ENCODE results near the gene TP53INP2. TPM values are rescaled to one million over a fixed set of nuclear protein-coding genes. Genes with fewer than 3 reads are reported as not detected.

The TP53INP2 gene
- total and polyA plus RNA-seq, 2 of the 13 experiments (the other 11 are each of a cell fraction or from before 2014, with no cell fraction given): 5.2 to 18.8 TPM

DNA sequence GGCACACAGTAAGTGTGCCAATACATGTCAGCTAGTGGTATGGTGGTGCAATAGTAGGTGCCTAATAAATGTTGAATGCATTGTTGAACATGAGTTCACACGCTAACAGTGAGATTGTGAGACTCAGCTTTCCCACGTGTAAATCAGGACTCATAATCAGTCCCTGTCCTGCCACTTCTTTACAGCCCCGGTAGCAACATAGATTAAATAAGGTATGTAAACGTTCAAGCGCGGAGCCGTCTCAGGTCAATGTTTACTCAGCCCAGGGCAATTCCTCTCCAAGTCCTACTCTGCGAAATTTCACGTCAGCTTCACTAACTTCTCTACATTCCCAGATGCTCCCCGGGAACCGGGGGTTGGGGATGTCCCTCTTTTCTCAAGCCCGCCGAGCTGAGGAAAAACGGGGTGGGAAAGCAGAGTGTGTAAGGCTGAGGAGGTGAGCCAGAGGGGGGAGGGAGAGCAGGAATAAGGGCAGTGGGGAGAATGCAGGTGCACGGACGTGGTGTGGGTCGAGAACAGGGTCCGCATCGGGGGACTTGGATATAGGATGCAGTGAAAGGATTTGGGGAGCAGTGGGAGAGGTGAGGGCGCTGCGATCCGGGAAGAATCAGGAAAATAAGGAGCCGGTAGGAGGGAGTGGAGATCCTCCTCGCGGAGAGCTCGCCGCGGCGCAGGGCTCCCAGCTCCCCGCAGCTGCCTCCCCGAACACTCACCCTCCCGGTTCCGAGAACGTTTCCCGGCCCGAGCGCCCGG is 544 bp upstream of the TP53INP2 start (continued):
- TF ChIP-seq, protein P1, sequence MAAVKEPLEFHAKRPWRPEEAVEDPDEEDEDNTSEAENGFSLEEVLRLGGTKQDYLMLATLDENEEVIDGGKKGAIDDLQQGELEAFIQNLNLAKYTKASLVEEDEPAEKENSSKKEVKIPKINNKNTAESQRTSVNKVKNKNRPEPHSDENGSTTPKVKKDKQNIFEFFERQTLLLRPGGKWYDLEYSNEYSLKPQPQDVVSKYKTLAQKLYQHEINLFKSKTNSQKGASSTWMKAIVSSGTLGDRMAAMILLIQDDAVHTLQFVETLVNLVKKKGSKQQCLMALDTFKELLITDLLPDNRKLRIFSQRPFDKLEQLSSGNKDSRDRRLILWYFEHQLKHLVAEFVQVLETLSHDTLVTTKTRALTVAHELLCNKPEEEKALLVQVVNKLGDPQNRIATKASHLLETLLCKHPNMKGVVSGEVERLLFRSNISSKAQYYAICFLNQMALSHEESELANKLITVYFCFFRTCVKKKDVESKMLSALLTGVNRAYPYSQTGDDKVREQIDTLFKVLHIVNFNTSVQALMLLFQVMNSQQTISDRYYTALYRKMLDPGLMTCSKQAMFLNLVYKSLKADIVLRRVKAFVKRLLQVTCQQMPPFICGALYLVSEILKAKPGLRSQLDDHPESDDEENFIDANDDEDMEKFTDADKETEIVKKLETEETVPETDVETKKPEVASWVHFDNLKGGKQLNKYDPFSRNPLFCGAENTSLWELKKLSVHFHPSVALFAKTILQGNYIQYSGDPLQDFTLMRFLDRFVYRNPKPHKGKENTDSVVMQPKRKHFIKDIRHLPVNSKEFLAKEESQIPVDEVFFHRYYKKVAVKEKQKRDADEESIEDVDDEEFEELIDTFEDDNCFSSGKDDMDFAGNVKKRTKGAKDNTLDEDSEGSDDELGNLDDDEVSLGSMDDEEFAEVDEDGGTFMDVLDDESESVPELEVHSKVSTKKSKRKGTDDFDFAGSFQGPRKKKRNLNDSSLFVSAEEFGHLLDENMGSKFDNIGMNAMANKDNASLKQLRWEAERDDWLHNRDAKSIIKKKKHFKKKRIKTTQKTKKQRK (IDR thresholded peaks at IDR 0.05; ENCODE audit: low read length): no peak
- TF ChIP-seq SAFB2 (CRISPR knock-in tag; IDR thresholded peaks at IDR 0.05; ENCODE audit: borderline replicate concordance, low read depth): no peak; the same call in 1 of the 2 replicates
- TF ChIP-seq, protein P2, sequence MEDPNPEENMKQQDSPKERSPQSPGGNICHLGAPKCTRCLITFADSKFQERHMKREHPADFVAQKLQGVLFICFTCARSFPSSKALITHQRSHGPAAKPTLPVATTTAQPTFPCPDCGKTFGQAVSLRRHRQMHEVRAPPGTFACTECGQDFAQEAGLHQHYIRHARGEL (CRISPR knock-in tag; IDR thresholded peaks at IDR 0.05): no peak
- TF ChIP-seq, protein P3, sequence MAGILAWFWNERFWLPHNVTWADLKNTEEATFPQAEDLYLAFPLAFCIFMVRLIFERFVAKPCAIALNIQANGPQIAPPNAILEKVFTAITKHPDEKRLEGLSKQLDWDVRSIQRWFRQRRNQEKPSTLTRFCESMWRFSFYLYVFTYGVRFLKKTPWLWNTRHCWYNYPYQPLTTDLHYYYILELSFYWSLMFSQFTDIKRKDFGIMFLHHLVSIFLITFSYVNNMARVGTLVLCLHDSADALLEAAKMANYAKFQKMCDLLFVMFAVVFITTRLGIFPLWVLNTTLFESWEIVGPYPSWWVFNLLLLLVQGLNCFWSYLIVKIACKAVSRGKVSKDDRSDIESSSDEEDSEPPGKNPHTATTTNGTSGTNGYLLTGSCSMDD (CRISPR knock-in tag; IDR thresholded peaks at IDR 0.05): no peak
- peak; percentile 15 for TF ChIP-seq ASH2L (IDR thresholded peaks at IDR 0.05; ENCODE audit: insufficient read length, low read depth, low read length)
- TF ChIP-seq, protein P4, sequence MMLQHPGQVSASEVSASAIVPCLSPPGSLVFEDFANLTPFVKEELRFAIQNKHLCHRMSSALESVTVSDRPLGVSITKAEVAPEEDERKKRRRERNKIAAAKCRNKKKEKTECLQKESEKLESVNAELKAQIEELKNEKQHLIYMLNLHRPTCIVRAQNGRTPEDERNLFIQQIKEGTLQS (CRISPR knock-in tag; IDR thresholded peaks at IDR 0.05): no peak
- no peak for TF ChIP-seq ZNF484 (CRISPR knock-in tag; IDR thresholded peaks at IDR 0.05; ENCODE audit: borderline replicate concordance, low read depth)
- TF ChIP-seq FOXP1 (IDR thresholded peaks at IDR 0.05): no peak
- peak; percentile 35; the same call in 1 of the 2 replicates for TF ChIP-seq FOXP1 (CRISPR knock-in tag; IDR thresholded peaks at IDR 0.05)
- TF ChIP-seq NFKBIZ (CRISPR knock-in tag; IDR thresholded peaks at IDR 0.05): peak; percentile 36
- TF ChIP-seq ZNF615 (CRISPR knock-in tag; IDR thresholded peaks at IDR 0.05; ENCODE audit: borderline replicate concordance): 0 out of 2 replicates have a peak, but pooled peaks have one; percentile 61
- TF ChIP-seq, protein P5, sequence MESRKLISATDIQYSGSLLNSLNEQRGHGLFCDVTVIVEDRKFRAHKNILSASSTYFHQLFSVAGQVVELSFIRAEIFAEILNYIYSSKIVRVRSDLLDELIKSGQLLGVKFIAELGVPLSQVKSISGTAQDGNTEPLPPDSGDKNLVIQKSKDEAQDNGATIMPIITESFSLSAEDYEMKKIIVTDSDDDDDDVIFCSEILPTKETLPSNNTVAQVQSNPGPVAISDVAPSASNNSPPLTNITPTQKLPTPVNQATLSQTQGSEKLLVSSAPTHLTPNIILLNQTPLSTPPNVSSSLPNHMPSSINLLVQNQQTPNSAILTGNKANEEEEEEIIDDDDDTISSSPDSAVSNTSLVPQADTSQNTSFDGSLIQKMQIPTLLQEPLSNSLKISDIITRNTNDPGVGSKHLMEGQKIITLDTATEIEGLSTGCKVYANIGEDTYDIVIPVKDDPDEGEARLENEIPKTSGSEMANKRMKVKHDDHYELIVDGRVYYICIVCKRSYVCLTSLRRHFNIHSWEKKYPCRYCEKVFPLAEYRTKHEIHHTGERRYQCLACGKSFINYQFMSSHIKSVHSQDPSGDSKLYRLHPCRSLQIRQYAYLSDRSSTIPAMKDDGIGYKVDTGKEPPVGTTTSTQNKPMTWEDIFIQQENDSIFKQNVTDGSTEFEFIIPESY (CRISPR knock-in tag; IDR thresholded peaks at IDR 0.05): no peak
- peak; percentile 69; the same call in 1 of the 2 replicates for TF ChIP-seq CREM (IDR thresholded peaks at IDR 0.05)
- TF ChIP-seq CREM (CRISPR knock-in tag; IDR thresholded peaks at IDR 0.05): no peak
- TF ChIP-seq, protein P6, sequence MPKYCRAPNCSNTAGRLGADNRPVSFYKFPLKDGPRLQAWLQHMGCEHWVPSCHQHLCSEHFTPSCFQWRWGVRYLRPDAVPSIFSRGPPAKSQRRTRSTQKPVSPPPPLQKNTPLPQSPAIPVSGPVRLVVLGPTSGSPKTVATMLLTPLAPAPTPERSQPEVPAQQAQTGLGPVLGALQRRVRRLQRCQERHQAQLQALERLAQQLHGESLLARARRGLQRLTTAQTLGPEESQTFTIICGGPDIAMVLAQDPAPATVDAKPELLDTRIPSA (CRISPR knock-in tag; IDR thresholded peaks at IDR 0.05; ENCODE audit: borderline replicate concordance): no peak
- no peak for TF ChIP-seq RBM39 (IDR thresholded peaks at IDR 0.05; ENCODE audit: low read depth, low read length, poor library complexity, severe bottlenecking)
- TF ChIP-seq ZNF776 (CRISPR knock-in tag; IDR thresholded peaks at IDR 0.05): peak; percentile 70; the same call in 1 of the 2 replicates
- no peak for TF ChIP-seq MTA3 (CRISPR knock-in tag; IDR thresholded peaks at IDR 0.05)
- TF ChIP-seq KLF13 (CRISPR knock-in tag; IDR thresholded peaks at IDR 0.05): no peak
- TF ChIP-seq BRCA1 (CRISPR knock-in tag; IDR thresholded peaks at IDR 0.05): no peak
- TF ChIP-seq, protein P7, sequence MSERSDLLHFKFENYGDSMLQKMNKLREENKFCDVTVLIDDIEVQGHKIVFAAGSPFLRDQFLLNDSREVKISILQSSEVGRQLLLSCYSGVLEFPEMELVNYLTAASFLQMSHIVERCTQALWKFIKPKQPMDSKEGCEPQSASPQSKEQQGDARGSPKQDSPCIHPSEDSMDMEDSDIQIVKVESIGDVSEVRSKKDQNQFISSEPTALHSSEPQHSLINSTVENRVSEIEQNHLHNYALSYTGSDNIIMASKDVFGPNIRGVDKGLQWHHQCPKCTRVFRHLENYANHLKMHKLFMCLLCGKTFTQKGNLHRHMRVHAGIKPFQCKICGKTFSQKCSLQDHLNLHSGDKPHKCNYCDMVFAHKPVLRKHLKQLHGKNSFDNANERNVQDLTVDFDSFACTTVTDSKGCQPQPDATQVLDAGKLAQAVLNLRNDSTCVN (CRISPR knock-in tag; IDR thresholded peaks at IDR 0.05; ENCODE audit: borderline replicate concordance): 0 out of 2 replicates have a peak, but pooled peaks have one; percentile 52
